Measurements from ENCODE around the gene PDLIM1. TPM values are rescaled to one million over a fixed set of nuclear protein-coding genes. Genes with fewer than 3 reads are reported as not detected.

PDLIM1 gene
- total RNA-seq, 6 experiments from 2014 or later = 63.9 to 105 (median 82.1) TPM

- Histone ChIP-seq H3K4me3 (no peak overlapping the region), H3K4me1 (no peaks in the 10 kb centered on the region), H3K9me3 (no peaks in the 10 kb centered on the region), H3K27ac (no peak overlapping the region), H3K36me3 (no peaks in the 10 kb centered on the region), H3K27me3 (no peaks in the 10 kb centered on the region)
- no peak for ATAC-seq
- DNase-seq = no peak
- WGBS (ENCODE audit: insufficient coverage, low coverage, low lambda C conversion rate, missing lambda C conversion rate) = 69% methylated on average over 2 of the region's 3 CpGs
- TF ChIP-seq POLR2A (IDR thresholded peaks at IDR 0.05) = no peak
- TF ChIP-seq, protein P1, sequence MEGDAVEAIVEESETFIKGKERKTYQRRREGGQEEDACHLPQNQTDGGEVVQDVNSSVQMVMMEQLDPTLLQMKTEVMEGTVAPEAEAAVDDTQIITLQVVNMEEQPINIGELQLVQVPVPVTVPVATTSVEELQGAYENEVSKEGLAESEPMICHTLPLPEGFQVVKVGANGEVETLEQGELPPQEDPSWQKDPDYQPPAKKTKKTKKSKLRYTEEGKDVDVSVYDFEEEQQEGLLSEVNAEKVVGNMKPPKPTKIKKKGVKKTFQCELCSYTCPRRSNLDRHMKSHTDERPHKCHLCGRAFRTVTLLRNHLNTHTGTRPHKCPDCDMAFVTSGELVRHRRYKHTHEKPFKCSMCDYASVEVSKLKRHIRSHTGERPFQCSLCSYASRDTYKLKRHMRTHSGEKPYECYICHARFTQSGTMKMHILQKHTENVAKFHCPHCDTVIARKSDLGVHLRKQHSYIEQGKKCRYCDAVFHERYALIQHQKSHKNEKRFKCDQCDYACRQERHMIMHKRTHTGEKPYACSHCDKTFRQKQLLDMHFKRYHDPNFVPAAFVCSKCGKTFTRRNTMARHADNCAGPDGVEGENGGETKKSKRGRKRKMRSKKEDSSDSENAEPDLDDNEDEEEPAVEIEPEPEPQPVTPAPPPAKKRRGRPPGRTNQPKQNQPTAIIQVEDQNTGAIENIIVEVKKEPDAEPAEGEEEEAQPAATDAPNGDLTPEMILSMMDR (IDR thresholded peaks at IDR 0.05) = no peak
- intact Hi-C loops (cut with DNase I) = no loop called here
Measured at GRCh38 chr10:95196046-95196445, 94.8 kb downstream of the PDLIM1 start.

- no peaks in the 10 kb centered on the region for H3K27me3 ChIP-seq
- no peak for TF ChIP-seq POLR2A (IDR thresholded peaks at IDR 0.05)
- TF ChIP-seq, protein P1 (IDR thresholded peaks at IDR 0.05) = no peak
- ATAC-seq (no peak), DNase-seq (no peak)
- no peak within 1 kb of the TSS for H3K4me3 ChIP-seq
- no peak within 1 kb of the TSS for H3K27ac ChIP-seq
- WGBS (ENCODE audit: insufficient coverage, low coverage, low lambda C conversion rate, missing lambda C conversion rate) = no CpG with 5 or more reads among the region's 1 CpG
- no peaks in the 10 kb centered on the region for H3K4me1 ChIP-seq
- intact Hi-C loops (cut with DNase I) = no loop called here
- H3K36me3 ChIP-seq = no peaks in the 10 kb centered on the region
- no peaks in the 10 kb centered on the region for H3K9me3 ChIP-seq
Measured at GRCh38 chr10:95193944-95194343, 96.9 kb downstream of the PDLIM1 start, which contains the start of gene ACSM6. TSS of gene ACSM6 (plus strand) at chr10:95194238. CDS start at chr10:95194486, 248 bp downstream.

GRCh38 chr10:95188593-95188992 lies 102.2 kb downstream of the PDLIM1 start:
- no peak overlapping the region for H3K4me3 ChIP-seq
- no peak for TF ChIP-seq POLR2A (IDR thresholded peaks at IDR 0.05)
- TF ChIP-seq, protein P1 (IDR thresholded peaks at IDR 0.05) = no peak
- DNase-seq (no peak), ATAC-seq (no peak)
- H3K36me3 ChIP-seq = no peaks in the 10 kb centered on the region
- H3K27me3 ChIP-seq = no peaks in the 10 kb centered on the region
- intact Hi-C loops (cut with DNase I) = no loop called here
- no peaks in the 10 kb centered on the region for H3K9me3 ChIP-seq
- no peaks in the 10 kb centered on the region for H3K4me1 ChIP-seq
- no peak overlapping the region for H3K27ac ChIP-seq

GRCh38 chr10:95187617-95188016 lies 103.2 kb downstream of the PDLIM1 start:
- Histone ChIP-seq H3K4me3 (no peak overlapping the region), H3K9me3 (no peaks in the 10 kb centered on the region), H3K4me1 (no peaks in the 10 kb centered on the region), H3K27ac (no peak overlapping the region), H3K27me3 (no peaks in the 10 kb centered on the region), H3K36me3 (no peaks in the 10 kb centered on the region)
- intact Hi-C loops (cut with DNase I) = no loop called here
- ATAC-seq (no peak), DNase-seq (no peak)
- 84% methylated on average over 3 of the region's 3 CpGs for WGBS (ENCODE audit: insufficient coverage, low coverage, low lambda C conversion rate, missing lambda C conversion rate)
- TF ChIP-seq, protein P1 (IDR thresholded peaks at IDR 0.05) = no peak
- TF ChIP-seq POLR2A (IDR thresholded peaks at IDR 0.05) = no peak

Other genes starting within 250 kb of the PDLIM1 start
- gene CYP2C8, start 221.5 kb downstream of the PDLIM1 start, total RNA-seq = 1,000 to 10,000 TPM in 3 of 6 experiments, 100 to 1,000 TPM in 3; 176 to 3,507 (median 1,131) TPM
- under 1 TPM in 1 of 6 experiments, not detected in 5; 0.12 TPM for gene ACSM6, start 96.8 kb downstream of the PDLIM1 start, total RNA-seq